ENCODE measurements around the gene C1orf174.

The C1orf174 gene

GRCh38 chr1:3864884-3865283, 35.2 kb downstream of the C1orf174 start:
- DNase-seq: no peak

GRCh38 chr1:3863231-3863935, 36.7 kb downstream of the C1orf174 start:
- no peak for DNase-seq

GRCh38 chr1:3858231-3858981, 41.7 kb downstream of the C1orf174 start:
- peak; percentile 2 to 71 (median 56) for DNase-seq

- peak in 1 of 3 experiments; percentile 45 for DNase-seq
These were observed 42.3 kb downstream of the C1orf174 start for GRCh38 chr1:3857791-3858129.

- DNase-seq: peak; percentile 97 to 99 (median 98)
These were observed 42.9 kb downstream of the C1orf174 start, which contains the start of the genes CEP104 and DFFB for GRCh38 chr1:3856923-3857790. Gene CEP104 (minus strand): TSS chr1:3857211. CDS start chr1:3852407, 4,804 bp downstream. Gene DFFB (plus strand): TSS chr1:3857476. CDS start chr1:3857604, 128 bp downstream.

DNA sequence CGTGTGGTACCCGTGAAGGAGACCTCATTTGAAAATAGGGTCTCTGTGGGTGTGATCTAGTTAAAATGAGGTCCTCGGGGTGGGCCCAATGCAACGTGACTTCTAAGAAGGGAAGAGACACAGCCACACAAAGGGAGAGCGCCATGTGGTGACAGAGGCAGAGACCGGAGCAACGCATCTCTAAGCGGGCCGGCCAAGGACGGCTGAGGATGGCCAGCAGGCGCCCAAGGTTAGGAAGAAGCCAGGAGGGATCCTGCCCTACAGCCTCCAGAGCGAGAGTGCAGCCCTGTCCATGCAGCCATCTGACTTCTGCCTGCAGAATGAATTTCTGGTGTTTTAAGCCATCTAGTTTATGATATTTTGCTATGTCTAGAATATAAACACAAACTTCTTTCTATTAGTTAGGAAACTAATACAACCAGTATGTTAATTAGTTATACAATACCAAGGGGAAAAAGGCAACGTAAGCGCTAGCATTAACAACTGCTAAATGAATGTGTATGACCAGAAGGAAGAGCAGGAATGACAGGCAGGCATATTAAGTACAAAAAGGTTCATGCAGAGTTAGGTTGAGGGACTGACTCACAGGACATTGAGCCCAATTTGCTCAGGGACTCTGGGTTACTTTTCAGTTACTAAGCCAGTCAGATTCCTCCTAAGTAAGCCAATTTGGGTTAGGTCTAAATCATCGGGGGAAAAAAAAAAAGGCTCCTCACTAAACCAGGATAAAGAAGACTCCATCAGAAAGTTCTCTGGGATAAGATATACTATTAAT, 47.2 kb downstream of the C1orf174 start:
- DNase-seq: no peak

- DNase-seq: no peak
These were observed 48.0 kb downstream of the C1orf174 start for GRCh38 chr1:3852091-3852490.

- DNase-seq: no peak
These were observed 48.8 kb downstream of the C1orf174 start for GRCh38 chr1:3851292-3851691.

- DNase-seq: no peak
These were observed 49.2 kb downstream of the C1orf174 start for GRCh38 chr1:3850857-3851256.

DNA sequence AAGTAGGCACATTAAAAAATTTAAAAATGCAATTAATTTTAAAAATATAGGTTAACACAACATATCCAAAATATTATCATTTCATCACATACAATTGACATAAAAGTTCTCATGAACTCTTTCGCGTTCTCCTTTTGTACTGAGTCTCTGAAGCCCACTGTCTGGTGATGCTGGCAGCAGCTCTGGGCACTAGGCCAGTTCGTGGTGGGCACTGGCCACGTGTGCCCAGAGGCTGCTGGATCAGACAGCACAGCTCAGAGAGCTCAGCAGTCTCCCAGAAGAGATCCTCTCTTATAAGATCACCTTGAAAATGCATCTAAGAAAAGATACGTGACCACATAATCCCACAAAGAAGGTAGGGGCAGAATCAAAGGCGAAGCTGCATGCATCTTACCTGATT, 53.0 kb downstream of the C1orf174 start:
- no peak for DNase-seq

DNA sequence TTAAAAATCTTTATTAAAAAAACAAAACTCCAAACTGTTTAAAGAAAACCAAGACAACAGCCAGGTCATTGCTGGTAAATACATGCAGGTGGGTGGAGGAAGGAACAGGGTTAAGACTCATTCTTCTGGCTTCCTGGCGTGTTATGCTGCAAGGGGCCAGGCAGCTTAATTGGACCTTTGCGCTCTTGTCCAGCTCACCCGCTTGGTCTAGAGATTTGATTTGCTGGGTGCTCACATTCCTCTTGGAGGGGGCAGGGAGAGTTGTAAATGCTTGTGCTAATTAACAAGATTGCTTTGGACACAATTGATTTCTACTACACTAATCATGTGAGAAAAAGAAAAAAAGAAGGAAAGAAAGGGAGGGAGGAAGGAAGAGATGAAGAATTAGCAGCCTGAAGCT, 53.5 kb downstream of the C1orf174 start:
- DNase-seq: no peak

DNA sequence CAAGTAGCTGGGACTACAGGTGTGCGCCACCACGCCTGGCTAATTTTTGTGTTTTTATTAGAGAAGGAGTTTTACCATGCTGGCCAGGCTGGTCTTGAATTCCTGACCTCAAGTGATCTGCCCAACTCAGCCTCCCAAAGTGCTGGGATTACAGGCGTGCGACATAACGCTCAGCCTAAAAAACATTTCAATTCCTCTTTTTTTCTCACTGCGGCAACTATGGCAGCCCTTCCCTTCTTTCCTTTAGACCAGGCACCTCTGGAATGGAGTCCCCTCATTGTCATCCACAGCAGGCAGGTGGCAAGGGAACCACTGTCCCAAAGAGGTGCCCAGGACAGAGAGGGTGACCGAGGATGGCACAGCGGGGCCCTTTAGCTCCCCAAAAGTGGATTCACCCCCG, 57.2 kb downstream of the C1orf174 start:
- no peak for DNase-seq

DNA sequence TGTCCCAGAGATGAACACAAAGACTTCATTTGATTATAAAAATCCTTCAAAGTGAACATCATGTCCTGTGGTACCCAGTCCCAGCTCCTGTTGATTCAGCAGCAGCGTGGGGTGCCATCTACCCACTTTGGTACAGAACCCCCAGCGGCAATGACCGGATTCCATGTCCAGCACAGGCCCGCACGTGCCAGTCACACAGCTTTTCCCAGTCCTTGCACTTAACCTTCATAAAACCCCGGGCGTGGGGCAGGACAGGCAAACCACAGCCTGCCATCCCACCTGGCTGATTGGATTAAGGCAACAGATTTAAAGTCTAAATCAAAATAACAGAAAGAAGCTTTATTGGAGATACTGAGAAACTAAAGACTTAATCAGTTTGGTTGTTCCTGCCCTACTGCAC, 58.6 kb downstream of the C1orf174 start:
- DNase-seq: no peak
